Measurements from ENCODE around the gene CENPV.
"Not testable (repeated sequence)": the region's sequence is repeated elsewhere in the genome, so short reads cannot be mapped to it uniquely, and the experiment has no call there.

Gene CENPV

GRCh38 chr17:16353317-16354174 lies at the start of gene CENPV:
CENPV (minus strand) TSS chr17:16353469; CDS start chr17:16353436, 33 bp downstream.
- DNase-seq = peak; percentile 61 to 69

- DNase-seq = no peak
Observed at GRCh38 chr17:16398270-16399267, 45.3 kb upstream of the CENPV start.

GRCh38 chr17:16396693-16397092 lies 43.4 kb upstream of the CENPV start:
- DNase-seq = not testable (repeated sequence)

GRCh38 chr17:16395887-16396286 lies 42.6 kb upstream of the CENPV start:
- not testable (repeated sequence) for DNase-seq

GRCh38 chr17:16392491-16392890 lies 39.2 kb upstream of the CENPV start:
- DNase-seq = not testable (repeated sequence)

- no peak for DNase-seq
Observed at GRCh38 chr17:16391451-16391850, 38.2 kb upstream of the CENPV start.

- not testable (repeated sequence) for DNase-seq
Observed at GRCh38 chr17:16386126-16386507, 32.8 kb upstream of the CENPV start.

GRCh38 chr17:16384557-16384956 lies 31.3 kb upstream of the CENPV start:
- DNase-seq = no peak

GRCh38 chr17:16383772-16384287 lies 30.6 kb upstream of the CENPV start:
- no peak for DNase-seq

GRCh38 chr17:16383216-16383615 lies 29.9 kb upstream of the CENPV start:
- no peak for DNase-seq

GRCh38 chr17:16381496-16381820 lies 28.2 kb upstream of the CENPV start:
- peak; percentile 41 to 45 for DNase-seq

- DNase-seq = peak; percentile 88 to 95
Observed at GRCh38 chr17:16380640-16381495, 27.6 kb upstream of the CENPV start, which contains the start of gene UBB. UBB (plus strand) TSS chr17:16381091; CDS start chr17:16381908, 817 bp downstream.

- no peak for DNase-seq
Observed at GRCh38 chr17:16379654-16380053, 26.4 kb upstream of the CENPV start.

- DNase-seq = no peak
Observed at GRCh38 chr17:16378636-16379282, 25.5 kb upstream of the CENPV start.

- no peak for DNase-seq
Observed at GRCh38 chr17:16377941-16378341, 24.7 kb upstream of the CENPV start.

GRCh38 chr17:16374146-16374938 lies 21.1 kb upstream of the CENPV start:
- no peak for DNase-seq

GRCh38 chr17:16371742-16372141 lies 18.5 kb upstream of the CENPV start:
- DNase-seq = no peak

GRCh38 chr17:16364625-16365024 lies 11.4 kb upstream of the CENPV start:
- DNase-seq = no peak

GRCh38 chr17:16363749-16364536 lies 10.7 kb upstream of the CENPV start:
- DNase-seq = peak; percentile 62 to 77

- DNase-seq = no peak
Observed at GRCh38 chr17:16361874-16362273, 8.6 kb upstream of the CENPV start.

All from activated CD4-positive, alpha-beta T cell treated with anti-CD3 and anti-CD28 coated beads for 4 hours (primary cell).